GM18951 (cell line): Measurements from ENCODE around the gene PLPP4.

Source experiments
- POLR2A ChIP-seq: IDR thresholded peaks from 4 replicates; pipeline ENCODE4 v1.6.1; 2011; ENCODE audit warnings: mild to moderate bottlenecking; ENCODE audit not compliant: insufficient read length, insufficient read depth; ENCODE audit errors: extremely low read depth
- in situ Hi-C: fragments of 300-500 bp; cut with MboI; formaldehyde crosslinking; loops from one replicate; pipeline ENCODE4 v1.12.0; 2022; ENCODE audit warnings: low sequenced_read_pairs, mixed read lengths, inconsistent platforms; ENCODE audit not compliant: unreplicated experiment

PLPP4 gene

GRCh38 chr10:120432209-120432608 is 24.8 kb upstream of the PLPP4 start:
- no peak for TF ChIP-seq POLR2A
- in situ Hi-C loops = no loop called here

- TF ChIP-seq POLR2A = no peak
- in situ Hi-C loops = no loop called here
Measured at GRCh38 chr10:120433141-120433540, 23.9 kb upstream of the PLPP4 start.

- in situ Hi-C loops = no loop called here
- TF ChIP-seq POLR2A = no peak
Measured at GRCh38 chr10:120436439-120437112, 20.5 kb upstream of the PLPP4 start.

- no peak for TF ChIP-seq POLR2A
- in situ Hi-C loops = no loop called here
Measured at GRCh38 chr10:120437541-120437940, 19.5 kb upstream of the PLPP4 start.

GRCh38 chr10:120451968-120452367 is 5.1 kb upstream of the PLPP4 start:
- no peak for TF ChIP-seq POLR2A
- in situ Hi-C loops = no loop called here

GRCh38 chr10:120453319-120453718 is 3.7 kb upstream of the PLPP4 start:
- TF ChIP-seq POLR2A = no peak
- in situ Hi-C loops = no loop called here

- in situ Hi-C loops = no loop called here
- no peak for TF ChIP-seq POLR2A
Measured at GRCh38 chr10:120453886-120454285, 3.1 kb upstream of the PLPP4 start.

GRCh38 chr10:120455004-120455403 is 2.0 kb upstream of the PLPP4 start:
- in situ Hi-C loops = no loop called here
- TF ChIP-seq POLR2A = no peak

GRCh38 chr10:120455606-120456005 is 1.4 kb upstream of the PLPP4 start:
- TF ChIP-seq POLR2A = no peak
- in situ Hi-C loops = no loop called here

GRCh38 chr10:120456143-120456625 is 843 bp upstream of the PLPP4 start:
- in situ Hi-C loops = no loop called here
- TF ChIP-seq POLR2A = no peak

- TF ChIP-seq POLR2A = no peak
- in situ Hi-C loops = no loop called here
Measured at GRCh38 chr10:120457431-120458172, 575 bp downstream of the PLPP4 start.

GRCh38 chr10:120458432-120458831 is 1.4 kb downstream of the PLPP4 start:
- no peak for TF ChIP-seq POLR2A
- in situ Hi-C loops = no loop called here

GRCh38 chr10:120459185-120459584 is 2.2 kb downstream of the PLPP4 start:
- in situ Hi-C loops = no loop called here
- TF ChIP-seq POLR2A = no peak

- in situ Hi-C loops = no loop called here
- no peak for TF ChIP-seq POLR2A
Measured at GRCh38 chr10:120460186-120460585, 3.2 kb downstream of the PLPP4 start.

- in situ Hi-C loops = no loop called here
- TF ChIP-seq POLR2A = no peak
Measured at GRCh38 chr10:120460776-120461175, 3.7 kb downstream of the PLPP4 start.
